ENCODE measurements around the gene SPI1.

DNA sequence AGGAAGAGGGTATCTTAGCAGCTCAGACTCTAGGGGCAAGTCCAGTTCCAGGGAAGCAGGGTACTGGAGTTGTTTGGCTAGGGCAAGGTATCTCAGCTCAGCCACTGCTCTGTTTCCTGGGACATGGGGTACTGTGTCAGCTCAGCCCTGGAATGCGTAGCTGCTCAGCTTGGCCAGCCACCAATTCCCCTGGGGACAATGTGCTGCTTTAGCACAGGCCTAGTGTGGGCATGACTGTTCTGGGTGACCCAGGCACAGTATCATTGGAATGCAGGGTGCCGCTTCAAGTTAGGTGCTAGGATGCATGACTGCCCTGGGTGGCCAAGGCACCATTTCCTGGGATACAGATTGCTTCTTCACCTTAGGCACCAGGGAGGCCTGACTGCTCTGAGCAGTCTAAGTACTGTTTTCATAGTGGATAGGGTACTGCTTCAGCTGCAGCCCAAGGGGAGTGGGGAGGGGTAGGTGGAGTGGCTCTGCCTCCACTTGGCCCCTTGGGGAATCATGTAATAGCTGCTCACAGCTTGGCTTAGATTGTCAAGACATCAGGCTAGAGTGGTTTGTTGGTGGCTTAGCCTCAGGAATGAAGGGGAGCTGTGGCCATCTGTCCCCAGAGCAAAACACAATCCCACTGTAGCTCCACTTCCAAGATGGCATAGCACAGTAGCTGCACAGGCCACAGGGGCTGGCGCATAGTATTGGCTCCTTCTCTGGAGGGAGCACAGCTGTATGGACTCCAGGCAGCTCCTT lies 72.4 kb downstream of the SPI1 start:
- TF ChIP-seq, protein P1, sequence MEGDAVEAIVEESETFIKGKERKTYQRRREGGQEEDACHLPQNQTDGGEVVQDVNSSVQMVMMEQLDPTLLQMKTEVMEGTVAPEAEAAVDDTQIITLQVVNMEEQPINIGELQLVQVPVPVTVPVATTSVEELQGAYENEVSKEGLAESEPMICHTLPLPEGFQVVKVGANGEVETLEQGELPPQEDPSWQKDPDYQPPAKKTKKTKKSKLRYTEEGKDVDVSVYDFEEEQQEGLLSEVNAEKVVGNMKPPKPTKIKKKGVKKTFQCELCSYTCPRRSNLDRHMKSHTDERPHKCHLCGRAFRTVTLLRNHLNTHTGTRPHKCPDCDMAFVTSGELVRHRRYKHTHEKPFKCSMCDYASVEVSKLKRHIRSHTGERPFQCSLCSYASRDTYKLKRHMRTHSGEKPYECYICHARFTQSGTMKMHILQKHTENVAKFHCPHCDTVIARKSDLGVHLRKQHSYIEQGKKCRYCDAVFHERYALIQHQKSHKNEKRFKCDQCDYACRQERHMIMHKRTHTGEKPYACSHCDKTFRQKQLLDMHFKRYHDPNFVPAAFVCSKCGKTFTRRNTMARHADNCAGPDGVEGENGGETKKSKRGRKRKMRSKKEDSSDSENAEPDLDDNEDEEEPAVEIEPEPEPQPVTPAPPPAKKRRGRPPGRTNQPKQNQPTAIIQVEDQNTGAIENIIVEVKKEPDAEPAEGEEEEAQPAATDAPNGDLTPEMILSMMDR (IDR thresholded peaks at IDR 0.05) = no peak
- TF ChIP-seq EZH2 (IDR thresholded peaks at IDR 0.05) (no peak), EZH2phosphoT487 (IDR thresholded peaks at IDR 0.05) (no peak)

Data from neural progenitor cell (in vitro differentiated cells).